GM18499 (cell line): ENCODE data around the gene TET3.

Experiments
- ATAC-seq: cut with Tn5 transposase; IDR thresholded peaks from one replicate; pipeline ENCODE4 v1.9.1; 2021; ENCODE audit warnings: moderate number of reproducible peaks; ENCODE audit not compliant: insufficient read depth, unreplicated experiment

Gene TET3

GRCh38 chr2:74027496-74027895 lies 42.8 kb downstream of the TET3 start:
- ATAC-seq = no peak

DNA sequence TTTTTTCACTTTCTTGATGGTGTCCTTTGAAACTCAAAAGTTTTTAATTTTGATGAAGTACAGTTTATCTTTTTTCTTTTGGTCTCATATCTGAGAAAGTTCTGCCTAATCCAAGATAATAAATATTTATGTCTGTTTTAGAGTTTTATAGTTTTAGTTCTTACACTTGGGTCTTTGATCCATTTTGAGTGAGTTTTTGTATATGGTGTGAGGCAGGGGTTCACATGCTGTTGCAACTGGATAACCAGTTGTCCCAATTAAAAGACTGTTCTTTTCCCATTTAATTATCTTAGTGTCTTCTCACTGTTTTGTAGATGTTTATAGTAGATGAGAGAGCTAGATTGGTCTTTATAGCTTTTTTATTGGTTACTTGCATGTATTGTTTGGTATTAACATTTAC lies 43.6 kb downstream of the TET3 start:
- no peak for ATAC-seq

DNA sequence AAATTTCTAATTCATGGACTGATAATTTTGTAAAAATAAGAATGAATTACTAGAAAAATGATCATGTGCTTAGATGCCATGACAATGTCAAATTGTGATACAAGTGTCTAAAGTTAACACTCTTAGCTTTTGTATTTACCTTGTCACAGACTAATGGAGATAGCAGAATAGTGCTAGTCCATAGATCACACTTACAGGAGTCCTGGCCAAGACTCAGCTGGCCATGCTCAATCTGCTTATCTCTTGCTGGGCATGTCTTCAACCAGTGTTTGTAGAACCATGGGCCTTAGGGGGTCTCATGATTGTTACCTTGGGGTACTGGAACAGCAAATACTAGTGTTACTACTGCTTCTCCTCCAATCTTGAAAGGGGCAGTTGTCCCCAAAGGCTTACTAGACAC lies 44.0 kb downstream of the TET3 start:
- no peak for ATAC-seq

DNA sequence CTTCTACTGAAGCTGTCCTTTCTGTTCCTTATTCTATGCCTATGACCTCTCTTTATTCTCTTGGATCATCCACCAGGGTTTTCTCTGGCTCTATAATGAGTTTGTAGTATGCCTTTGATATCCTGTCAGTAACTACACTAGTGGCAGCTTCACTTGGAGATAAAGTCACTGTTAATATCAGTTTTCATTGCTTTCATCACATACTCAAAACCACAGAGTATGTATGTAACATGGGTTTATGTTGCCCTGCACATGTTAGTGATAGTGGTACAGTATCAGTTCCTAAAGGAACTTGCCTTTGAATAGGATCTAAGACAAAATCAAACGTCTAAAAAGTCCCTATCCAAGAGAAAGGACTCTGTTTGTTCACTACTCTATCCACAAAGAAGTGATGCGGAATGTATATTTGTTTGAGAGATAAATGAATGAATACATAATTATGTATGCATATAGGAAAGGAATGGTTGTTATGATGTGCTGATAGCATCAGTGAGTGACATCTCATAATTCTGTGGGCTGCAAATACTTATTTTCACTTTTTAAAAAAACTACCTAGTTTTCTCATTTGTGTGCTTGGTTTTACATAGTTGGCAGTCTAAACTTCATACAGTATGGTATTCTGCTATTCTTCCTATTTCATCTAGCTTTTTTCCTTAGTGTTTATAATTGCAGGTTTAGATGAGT lies 45.1 kb downstream of the TET3 start:
- no peak for ATAC-seq

DNA sequence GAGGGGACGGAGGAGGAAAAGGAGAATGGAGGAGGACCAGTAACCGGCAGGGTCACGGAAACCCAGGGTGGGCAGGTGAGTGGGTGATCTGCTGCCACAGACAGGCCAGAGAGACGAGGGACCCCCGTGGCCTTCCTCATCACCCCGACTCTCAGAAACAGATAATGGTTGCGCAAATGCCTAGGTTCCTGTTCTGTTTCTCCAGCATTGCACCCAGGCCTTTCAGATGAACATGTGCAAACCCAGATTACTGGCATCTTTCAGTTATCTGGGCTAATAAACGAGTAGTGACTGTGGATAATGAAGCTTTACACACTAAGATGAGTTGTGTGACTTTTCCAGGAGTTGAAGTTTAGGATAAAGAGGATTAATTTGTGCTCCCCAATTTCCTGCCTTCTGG lies 46.5 kb downstream of the TET3 start:
- no peak for ATAC-seq

DNA sequence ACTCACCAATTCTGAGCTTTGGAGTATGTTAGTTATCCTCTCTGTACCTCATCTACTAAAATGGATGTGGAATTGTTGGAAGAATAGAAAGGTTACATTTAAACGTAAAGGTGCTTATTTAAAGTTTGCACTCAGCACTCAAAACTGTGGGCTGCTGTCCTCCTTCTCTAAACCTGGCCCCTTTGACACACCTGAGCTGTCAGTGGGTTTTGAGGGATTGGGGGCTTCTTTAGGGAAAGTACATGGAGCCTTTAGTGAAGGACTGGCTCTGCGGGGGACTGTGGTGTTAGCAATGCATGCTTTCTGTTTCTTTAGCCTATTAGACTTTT lies 47.2 kb downstream of the TET3 start:
- no peak for ATAC-seq

DNA sequence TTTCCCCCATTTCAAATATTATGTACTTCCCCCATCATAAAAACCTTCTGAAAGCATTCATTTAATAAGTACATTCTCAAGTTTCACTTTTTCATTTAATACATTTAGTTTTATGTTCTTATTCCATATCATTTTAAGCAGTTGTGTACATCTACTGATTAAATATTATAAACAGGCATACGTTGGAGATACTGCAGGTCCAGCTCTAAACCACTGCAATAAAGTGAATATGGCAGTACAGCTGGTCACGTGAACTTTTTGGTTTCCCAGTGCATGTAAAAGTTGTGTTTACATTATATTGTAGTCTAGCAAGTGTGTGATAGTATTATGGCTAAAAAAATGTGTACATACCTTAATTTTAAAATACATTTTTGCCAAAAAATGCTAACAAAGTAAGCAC lies 48.7 kb downstream of the TET3 start:
- ATAC-seq = no peak
